ENCODE measurements around the gene FLACC1.
"Not testable (repeated sequence)": the region's sequence is repeated elsewhere in the genome, so short reads cannot be mapped to it uniquely, and the experiment has no call there.

FLACC1 gene, protein sequence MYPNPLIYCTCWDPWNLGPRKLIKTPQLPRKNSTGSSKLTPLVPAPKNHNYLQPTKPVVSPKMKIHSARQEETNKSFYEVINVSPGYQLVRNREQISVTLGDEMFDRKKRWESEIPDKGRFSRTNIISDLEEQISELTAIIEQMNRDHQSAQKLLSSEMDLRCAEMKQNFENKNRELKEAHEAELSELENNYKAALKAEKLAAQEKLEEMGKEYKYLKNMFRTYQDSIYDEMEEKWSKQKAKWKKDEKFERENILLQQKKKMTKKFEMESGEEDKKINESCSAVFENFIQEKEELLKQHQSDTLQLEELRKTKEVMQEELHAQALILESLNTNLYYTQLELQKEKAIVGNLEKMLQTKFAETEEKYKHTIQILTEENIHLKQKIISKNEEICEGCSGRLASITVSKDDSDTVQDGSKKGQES

DNA sequence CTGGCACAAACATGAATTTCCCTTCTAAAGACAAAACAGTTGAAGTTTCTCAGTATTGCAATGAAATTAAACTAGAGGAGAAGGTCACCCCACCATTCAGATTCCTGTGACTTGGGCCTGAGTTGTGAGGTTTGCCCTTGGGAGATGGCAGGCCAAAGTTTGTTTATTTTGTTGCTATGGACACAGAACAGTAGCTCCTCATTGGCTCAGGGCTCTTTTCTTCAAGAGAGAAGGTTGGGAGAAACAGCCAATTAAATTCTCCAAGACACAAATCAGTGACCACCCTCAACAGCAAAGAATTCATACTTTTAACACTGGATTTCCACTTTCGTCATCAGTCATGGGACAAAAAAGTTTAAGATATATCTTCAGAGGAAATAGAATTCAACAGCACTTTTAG, at the start of gene FLACC1:
FLACC1 (minus strand) TSS at position 125 of the 400 bp plus-strand sequence. CDS start 5,941 bp downstream, outside the sequence.
- Mint-ChIP-seq H3K9me3 (no peaks in the 10 kb centered on the region), H3K4me1 (no peaks in the 10 kb centered on the region), H3K36me3 (peaks cover 23% of the 10 kb centered on the region), H3K4me3 (no peak within 1 kb of the TSS), H3K27me3 (no peaks in the 10 kb centered on the region), H3K27ac (no peak within 1 kb of the TSS)
- ATAC-seq, result no peak

DNA sequence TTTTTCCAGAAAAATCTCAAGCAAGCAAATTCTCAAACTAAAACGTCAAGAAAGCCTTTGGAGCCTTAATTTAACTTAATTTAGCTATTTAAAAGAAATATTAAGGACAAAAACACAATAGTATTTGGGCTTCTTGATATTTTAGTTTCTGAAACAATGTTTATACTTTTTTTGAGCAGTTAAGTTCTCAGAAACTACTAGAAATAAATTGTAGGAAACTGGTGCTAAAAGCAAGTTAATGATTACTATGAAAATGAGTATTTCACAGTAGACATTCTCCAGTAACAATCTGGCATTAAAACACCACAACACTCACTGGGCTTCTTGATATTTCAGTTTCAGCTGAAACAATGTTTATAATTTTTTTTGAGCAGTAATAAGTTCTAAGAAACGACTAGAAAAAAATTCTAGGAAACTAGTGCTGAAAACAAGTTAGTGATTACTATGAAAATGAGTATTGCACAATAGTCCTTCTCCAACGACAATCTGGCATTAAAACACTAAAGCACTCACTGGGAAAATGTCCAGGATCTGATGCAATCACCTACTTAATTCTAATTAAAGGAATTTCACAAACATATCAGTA, 49.0 kb upstream of the FLACC1 start:
- Mint-ChIP-seq H3K27ac (no peak overlapping the region), H3K36me3 (peaks cover 22% of the 10 kb centered on the region), H3K9me3 (no peaks in the 10 kb centered on the region), H3K4me3 (no peak overlapping the region), H3K4me1 (peaks cover 10% of the 10 kb centered on the region), H3K27me3 (no peaks in the 10 kb centered on the region)
- no peak for ATAC-seq

DNA sequence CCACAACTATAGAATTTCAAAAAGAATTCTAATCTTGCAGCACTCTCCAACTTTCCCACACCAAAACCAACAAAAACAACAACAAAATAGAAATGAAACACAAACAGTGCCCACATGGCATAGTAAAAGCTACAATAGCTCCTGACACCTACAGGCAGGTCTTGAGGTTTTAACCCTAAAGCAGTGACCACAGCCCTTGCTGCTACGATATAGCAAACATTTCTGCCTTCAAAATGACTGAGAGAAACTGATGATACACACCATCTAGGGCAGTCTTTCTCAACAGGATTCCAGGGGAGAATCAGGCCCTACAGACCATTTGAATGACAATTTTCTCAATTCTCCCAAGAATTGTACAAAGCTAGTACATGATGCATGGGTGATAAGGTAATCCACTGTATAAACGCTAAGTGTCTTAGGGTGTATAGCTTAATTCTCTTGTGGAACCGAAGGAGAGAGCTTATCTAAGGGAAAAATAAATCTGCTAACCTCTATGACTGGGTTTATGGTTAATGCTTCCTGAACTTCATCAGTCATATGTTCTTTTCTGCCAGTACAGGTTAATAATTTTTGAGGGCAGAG, 47.6 kb upstream of the FLACC1 start:
- ATAC-seq, result no peak
- Mint-ChIP-seq H3K4me1 (peaks cover 4% of the 10 kb centered on the region), H3K27ac (no peak overlapping the region), H3K27me3 (no peaks in the 10 kb centered on the region), H3K4me3 (no peak overlapping the region), H3K9me3 (no peaks in the 10 kb centered on the region), H3K36me3 (peaks cover 22% of the 10 kb centered on the region)

DNA sequence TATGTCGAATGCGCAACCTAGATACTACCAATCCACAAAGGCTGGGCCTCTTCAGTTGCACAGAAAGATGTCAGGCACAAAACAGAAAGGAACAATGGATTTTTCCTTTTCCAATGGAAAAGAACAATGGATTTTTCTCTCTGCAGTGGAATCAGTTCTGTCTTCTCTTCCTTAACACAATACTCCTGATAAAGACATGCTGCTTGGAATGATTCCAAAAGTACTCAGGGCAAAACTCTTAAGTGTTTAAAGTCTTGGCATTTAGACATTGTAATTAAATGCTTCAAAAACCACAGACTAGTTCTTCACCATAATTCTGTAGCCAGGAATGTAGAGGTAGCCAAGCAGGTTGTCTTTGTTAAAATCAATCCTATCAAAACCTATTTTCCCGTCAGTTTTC, 46.7 kb upstream of the FLACC1 start:
- Mint-ChIP-seq H3K4me1 (peaks cover 4% of the 10 kb centered on the region), H3K36me3 (peaks cover 29% of the 10 kb centered on the region)

DNA sequence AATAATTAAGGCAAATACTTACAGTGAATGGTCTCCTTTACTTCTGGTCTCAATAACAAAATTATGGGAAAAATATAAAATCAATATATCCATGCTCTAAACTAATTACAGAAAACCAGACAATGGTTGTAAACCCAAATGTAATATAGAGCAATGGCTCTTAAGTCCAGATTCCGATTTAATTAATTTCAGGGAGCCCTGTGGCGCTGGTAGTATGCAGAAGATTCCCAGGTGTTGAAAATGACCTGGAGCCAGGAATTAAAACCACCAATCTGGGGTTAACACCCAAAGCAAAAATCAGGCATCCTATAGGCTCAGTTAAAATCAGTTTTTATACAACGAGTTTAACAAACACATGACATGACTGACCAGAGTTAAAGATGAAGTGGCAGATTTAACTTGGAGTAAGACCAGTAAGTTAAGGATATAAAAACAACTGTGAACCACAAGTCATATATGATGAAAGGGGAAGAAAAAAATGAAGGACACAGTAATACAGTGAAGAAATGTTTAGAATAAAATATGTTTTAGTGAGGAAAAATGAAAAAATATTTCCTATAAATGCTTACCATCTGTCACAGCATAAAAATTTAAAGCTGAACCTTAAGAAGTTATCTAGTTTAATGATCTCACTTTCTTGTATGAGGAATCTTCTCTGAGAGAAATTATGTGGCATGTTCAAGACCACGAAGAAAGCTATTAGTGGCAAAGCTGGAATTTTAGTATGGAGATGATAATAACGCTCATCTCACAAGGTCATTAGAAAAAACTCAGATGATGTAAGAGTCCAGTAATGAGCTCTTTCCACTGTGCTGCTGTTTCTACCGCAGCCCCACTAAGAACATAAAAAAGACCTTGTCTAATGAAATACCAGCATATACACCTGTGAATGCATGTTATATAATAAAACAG, 45.8 kb upstream of the FLACC1 start:
- no peaks in the 10 kb centered on the region for H3K27me3 Mint-ChIP-seq
- H3K4me1 Mint-ChIP-seq, result peaks cover 4% of the 10 kb centered on the region
- H3K9me3 Mint-ChIP-seq, result no peaks in the 10 kb centered on the region
- ATAC-seq, result no peak
- peaks cover 33% of the 10 kb centered on the region for H3K36me3 Mint-ChIP-seq
- H3K4me3 Mint-ChIP-seq, result no peak overlapping the region
- H3K27ac Mint-ChIP-seq, result no peak overlapping the region

More for the DNA sequence above, 46.7 kb upstream of the FLACC1 start:
- Mint-ChIP-seq H3K27ac (no peak overlapping the region), H3K4me3 (no peak overlapping the region), H3K27me3 (no peaks in the 10 kb centered on the region), H3K9me3 (no peaks in the 10 kb centered on the region)
- no peak for ATAC-seq

DNA sequence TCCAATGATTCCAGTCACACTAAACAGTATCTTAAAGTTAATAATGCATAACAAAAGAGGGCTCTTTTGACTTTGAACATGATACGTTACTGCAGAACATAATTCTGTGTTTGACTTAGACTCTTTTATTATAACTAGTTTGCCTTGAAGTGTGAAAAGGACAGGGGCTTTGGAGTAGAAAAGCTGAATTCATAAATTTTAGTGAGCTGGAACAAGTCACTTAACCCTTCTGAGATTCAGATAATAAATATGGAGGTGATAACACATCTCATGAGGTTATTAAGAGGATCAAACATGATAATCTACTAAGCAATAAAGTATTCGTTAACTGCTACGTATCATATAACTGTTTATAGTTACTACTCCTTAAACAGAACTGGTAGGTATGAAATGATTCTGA, 44.7 kb upstream of the FLACC1 start:
- Mint-ChIP-seq H3K4me3 (no peak overlapping the region), H3K36me3 (peaks cover 37% of the 10 kb centered on the region), H3K9me3 (no peaks in the 10 kb centered on the region), H3K27me3 (no peaks in the 10 kb centered on the region), H3K27ac (no peak overlapping the region), H3K4me1 (peaks cover 4% of the 10 kb centered on the region)
- ATAC-seq, result no peak

DNA sequence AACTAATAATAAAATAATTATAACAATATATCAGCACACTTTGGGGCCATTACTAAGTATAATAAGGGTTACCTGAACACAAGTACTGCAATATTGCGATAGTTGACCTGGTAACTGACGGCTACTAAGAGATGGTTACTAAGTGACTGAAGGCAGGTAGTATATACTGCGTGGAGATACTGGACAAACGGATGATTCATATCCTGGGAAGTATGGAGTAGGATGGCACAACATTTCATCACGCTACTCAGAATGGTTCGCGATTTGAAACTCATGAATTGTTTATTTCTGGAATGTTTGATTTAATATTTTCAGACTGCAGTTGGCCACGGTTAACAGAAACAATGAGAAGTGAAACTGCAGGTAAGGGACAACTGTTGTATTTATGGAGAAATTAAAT, 39.5 kb upstream of the FLACC1 start:
- no peak overlapping the region for H3K4me3 Mint-ChIP-seq
- no peak for ATAC-seq
- H3K9me3 Mint-ChIP-seq, result no peaks in the 10 kb centered on the region
- no peaks in the 10 kb centered on the region for H3K27me3 Mint-ChIP-seq
- no peak overlapping the region for H3K27ac Mint-ChIP-seq
- H3K4me1 Mint-ChIP-seq, result no peaks in the 10 kb centered on the region
- peaks cover 58% of the 10 kb centered on the region for H3K36me3 Mint-ChIP-seq

DNA sequence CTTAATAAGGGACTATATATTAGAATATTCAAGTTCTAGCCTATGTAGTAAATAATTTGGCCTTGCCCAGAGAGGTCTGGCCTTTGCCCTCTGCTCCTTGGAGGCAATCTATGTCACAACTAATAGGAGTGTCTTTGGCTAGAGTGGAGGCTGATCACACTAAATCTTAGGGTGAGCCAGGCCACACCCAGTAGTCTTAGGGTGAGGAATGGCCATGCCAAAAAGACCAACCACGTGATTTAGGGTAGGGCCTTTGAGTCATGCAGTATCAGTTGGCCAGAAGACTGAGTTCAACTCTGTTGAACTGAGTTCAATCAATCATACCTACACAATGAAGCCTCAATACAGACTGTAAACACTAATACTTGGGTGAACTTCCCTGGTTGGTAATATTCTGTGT, 26.0 kb upstream of the FLACC1 start:
- no peaks in the 10 kb centered on the region for H3K27me3 Mint-ChIP-seq
- peaks cover 8% of the 10 kb centered on the region for H3K9me3 Mint-ChIP-seq
- H3K36me3 Mint-ChIP-seq, result peaks cover 47% of the 10 kb centered on the region
- no peak overlapping the region for H3K4me3 Mint-ChIP-seq
- ATAC-seq, result no peak
- H3K4me1 Mint-ChIP-seq, result no peaks in the 10 kb centered on the region
- H3K27ac Mint-ChIP-seq, result no peak overlapping the region

DNA sequence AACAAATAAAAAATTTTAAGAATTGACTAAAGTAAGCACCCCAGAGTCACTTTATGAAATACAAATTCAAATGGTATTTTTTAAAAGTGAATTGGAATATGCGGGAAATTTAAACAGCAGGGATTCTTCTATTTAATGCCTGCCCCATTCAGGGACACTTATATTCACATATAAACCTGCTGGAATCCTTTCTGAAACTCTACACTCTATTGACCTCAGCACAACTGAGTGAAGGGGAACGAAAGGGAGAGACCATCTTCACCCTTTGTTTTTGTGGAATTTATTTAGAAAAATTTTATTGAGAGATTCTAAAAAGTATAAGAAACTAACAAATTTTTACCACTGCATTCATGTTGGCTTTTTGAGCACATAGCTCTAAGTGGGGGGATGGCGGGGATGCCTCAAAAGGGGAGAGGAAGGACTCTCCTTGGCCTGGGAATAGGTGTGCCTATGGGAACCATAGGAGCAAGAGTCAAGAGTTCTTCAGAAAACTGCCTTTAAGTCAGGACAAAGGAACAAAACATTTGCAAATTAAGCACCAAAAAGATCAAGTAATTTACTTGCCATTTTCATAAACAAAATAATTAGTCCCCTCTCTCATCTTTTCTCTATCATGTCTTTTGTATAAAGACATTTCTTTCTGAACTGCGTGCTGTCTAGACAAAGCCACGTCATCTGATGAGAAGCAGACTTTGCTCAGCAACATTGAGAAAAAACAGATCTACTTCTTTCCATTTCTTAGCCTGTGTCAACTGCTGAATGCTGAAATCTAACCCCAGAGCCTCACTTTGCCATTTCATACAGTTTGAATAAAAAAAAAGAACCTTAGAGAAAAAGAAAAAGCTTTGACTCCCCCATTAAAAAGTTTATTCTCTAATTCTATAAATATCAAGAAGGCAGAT, 21.6 kb upstream of the FLACC1 start:
- peaks cover 49% of the 10 kb centered on the region for H3K36me3 Mint-ChIP-seq
- ATAC-seq, result no peak
- peaks cover 8% of the 10 kb centered on the region for H3K9me3 Mint-ChIP-seq
- no peak overlapping the region for H3K4me3 Mint-ChIP-seq
- H3K27ac Mint-ChIP-seq, result no peak overlapping the region
- peaks cover 5% of the 10 kb centered on the region for H3K4me1 Mint-ChIP-seq
- no peaks in the 10 kb centered on the region for H3K27me3 Mint-ChIP-seq

DNA sequence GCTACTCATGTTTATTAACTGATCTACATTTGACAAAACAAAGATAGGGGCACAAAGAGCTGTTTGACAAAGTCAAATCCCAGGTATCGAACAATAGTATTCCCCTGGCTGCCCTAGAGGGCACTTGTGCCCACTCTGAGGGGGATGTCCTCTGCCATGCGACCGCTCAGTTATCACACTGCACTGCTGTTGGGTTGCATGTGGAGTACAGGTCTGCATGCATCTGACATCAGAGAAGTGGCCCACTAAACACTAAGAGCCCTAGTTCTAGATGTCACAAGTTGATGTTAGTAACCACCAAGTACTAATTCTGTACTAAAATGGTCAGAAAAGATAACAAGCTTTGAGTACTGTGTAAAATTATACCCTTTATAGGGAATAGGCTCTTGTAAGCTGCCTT, 20.1 kb upstream of the FLACC1 start:
- no peak for ATAC-seq
- H3K4me1 Mint-ChIP-seq, result peaks cover 8% of the 10 kb centered on the region
- no peak overlapping the region for H3K27ac Mint-ChIP-seq
- no peak overlapping the region for H3K4me3 Mint-ChIP-seq
- H3K9me3 Mint-ChIP-seq, result peaks cover 8% of the 10 kb centered on the region
- H3K36me3 Mint-ChIP-seq, result peaks cover 53% of the 10 kb centered on the region
- no peaks in the 10 kb centered on the region for H3K27me3 Mint-ChIP-seq

DNA sequence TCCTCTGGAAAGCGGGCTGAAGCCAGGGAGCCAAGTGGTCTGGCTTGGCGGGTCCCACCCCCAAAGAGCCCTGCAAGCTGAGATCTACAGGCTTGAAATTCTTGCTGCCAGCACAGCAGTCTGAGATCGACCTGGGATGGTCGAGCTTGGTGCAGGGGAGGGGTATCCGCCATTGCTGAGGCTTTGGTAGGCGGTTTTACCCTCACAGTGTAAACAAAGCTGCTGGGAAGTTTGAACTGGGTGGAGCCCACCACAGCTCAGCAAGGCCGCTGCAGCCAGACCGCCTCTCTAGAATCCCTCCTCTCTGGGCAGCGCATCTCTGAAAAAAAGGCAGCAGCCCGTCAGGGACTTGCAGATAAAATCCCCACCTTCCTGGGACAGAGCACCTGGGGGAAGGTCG, 12.6 kb upstream of the FLACC1 start:
- H3K36me3 Mint-ChIP-seq, result peaks cover 82% of the 10 kb centered on the region
- no peaks in the 10 kb centered on the region for H3K27me3 Mint-ChIP-seq
- H3K4me1 Mint-ChIP-seq, result peaks cover 8% of the 10 kb centered on the region
- H3K9me3 Mint-ChIP-seq, result peaks cover 4% of the 10 kb centered on the region
- H3K27ac Mint-ChIP-seq, result no peak overlapping the region
- H3K4me3 Mint-ChIP-seq, result no peak overlapping the region
- no peak for ATAC-seq

DNA sequence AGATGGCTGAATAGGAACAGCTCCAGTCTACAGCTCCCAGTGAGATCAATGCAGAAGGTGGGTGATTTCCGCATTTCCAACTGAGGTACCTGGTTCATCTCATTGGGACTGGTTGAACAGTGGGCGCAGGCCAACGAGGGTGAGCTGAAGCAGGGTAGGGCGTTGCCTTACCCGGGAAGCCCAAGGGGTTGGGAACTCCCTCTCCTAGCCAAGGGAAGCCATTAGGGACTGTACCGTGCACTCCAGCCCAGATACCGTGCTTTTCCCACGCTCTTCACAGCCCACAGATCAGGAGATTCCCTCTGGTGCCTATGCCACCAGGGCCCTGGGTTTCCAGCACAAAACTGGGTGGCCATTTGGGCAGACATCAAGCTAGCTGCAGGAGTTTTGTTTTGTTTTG, 12.2 kb upstream of the FLACC1 start:
- not testable (repeated sequence) for H3K27me3 Mint-ChIP-seq

DNA sequence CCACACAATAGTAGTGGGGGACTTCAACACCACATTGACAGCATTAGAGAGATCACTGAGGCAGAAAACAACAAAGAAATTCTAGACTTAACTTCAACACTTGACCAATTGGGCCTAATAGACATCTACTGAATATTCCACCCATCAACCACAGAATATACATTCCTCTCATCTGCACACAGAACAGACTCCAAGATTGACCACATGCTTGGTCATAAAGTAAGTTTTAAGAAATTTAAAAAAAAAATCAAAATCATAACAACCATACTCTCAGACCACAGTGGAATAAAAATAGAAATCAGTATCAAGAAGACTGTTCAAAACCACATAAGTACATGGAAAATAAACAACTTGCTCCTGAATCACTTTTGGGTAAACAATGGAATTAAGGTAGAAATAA, 9.0 kb upstream of the FLACC1 start:
- Mint-ChIP-seq H3K4me1 (peaks cover 7% of the 10 kb centered on the region), H3K27ac (no peak overlapping the region)

More for the DNA sequence above, 12.2 kb upstream of the FLACC1 start:
- peaks cover 80% of the 10 kb centered on the region for H3K36me3 Mint-ChIP-seq
- H3K9me3 Mint-ChIP-seq, H3K4me1 Mint-ChIP-seq, ATAC-seq, H3K4me3 Mint-ChIP-seq, H3K27ac Mint-ChIP-seq: not testable (repeated sequence)

DNA sequence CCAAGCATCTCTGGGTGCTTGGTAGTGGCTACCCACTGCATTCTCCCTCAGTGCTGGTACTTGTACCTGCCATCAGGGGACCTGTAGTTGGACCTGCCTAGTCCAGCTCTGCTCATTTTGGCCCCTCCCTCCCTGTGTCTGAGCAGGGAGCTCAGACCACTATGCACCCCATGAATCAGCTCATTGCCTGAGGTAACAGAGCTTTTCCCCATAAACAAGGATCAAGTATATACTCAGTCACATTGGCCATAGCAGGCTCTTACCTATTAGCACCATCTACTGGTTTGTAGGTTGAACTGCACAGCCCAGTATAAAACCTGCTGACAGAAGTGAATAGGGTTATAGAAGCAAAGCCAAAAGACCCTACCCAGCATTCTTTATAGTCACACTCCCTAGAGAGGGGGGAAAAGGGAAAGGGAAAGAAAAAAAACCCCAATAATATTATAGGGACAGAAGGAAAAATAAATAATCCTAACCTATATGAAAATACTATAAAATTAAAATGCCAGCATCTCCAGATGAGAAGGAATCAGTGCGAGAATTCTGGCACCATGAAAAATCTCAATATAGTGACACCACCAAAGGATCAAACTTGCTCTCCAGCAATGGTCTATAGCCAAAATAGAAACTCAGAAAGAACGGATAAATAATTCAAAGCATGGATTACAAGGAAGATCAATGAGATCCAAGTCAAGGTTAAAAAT, 6.9 kb upstream of the FLACC1 start:
- Mint-ChIP-seq H3K4me3 (no peak overlapping the region), H3K27me3 (no peaks in the 10 kb centered on the region), H3K4me1 (peaks cover 7% of the 10 kb centered on the region), H3K9me3 (peaks cover 4% of the 10 kb centered on the region), H3K27ac (peak overlapping the region; percentile 45), H3K36me3 (peaks cover 64% of the 10 kb centered on the region)
- ATAC-seq, result peak; percentile 65

More for the DNA sequence above, 9.0 kb upstream of the FLACC1 start:
- Mint-ChIP-seq H3K4me3 (no peak overlapping the region), H3K9me3 (peaks cover 4% of the 10 kb centered on the region), H3K27me3 (no peaks in the 10 kb centered on the region), H3K36me3 (peaks cover 68% of the 10 kb centered on the region)
- no peak for ATAC-seq
